GM21576 (cell line): ENCODE measurements around the gene MACROH2A2.
"Not testable (repeated sequence)": the region's sequence is repeated elsewhere in the genome, so short reads cannot be mapped to it uniquely, and the experiment has no call there.

Experiments
- ATAC-seq: cut with Tn5 transposase; IDR thresholded peaks from one replicate; pipeline ENCODE4 v1.9.1; 2021; ENCODE audit warnings: mild to moderate bottlenecking, moderate library complexity; ENCODE audit not compliant: unreplicated experiment

MACROH2A2 gene

DNA sequence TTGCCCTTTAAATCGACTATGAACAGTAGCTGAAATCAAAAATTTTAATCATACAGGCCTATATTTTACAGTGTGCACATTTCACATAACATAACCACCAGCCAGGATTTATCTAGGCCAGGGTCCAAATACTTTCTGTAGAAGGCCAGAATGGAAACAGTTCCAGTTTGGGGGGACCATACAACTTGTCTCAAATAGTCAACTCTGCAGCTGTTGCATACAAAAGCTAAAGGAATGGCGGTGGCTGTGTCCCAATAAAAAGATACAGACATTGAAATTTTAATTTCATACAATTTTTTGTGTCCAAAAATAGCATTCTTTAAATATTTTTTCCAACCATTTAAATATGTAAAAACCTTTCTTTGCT lies 94.6 kb downstream of the MACROH2A2 start:
- ATAC-seq, result no peak

DNA sequence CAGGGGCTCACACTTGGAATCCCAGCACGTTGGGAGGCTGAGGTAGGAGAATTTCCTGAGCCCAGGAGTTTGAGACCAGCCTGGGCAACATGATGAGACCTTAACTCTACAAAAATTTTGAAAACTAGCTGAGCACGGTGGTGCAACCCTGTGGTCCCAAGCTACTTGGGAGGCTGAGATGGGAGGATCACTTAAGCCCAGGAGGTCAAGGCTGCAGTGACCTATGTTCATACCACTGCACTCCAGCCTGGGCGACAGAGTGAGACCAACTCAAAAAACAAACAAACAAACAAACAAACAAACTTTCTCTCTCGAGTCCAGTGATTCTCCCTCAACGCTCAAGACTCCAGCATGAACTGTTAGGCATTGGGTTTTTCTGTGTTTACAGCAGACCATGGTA lies 95.9 kb downstream of the MACROH2A2 start:
- ATAC-seq, result no peak

DNA sequence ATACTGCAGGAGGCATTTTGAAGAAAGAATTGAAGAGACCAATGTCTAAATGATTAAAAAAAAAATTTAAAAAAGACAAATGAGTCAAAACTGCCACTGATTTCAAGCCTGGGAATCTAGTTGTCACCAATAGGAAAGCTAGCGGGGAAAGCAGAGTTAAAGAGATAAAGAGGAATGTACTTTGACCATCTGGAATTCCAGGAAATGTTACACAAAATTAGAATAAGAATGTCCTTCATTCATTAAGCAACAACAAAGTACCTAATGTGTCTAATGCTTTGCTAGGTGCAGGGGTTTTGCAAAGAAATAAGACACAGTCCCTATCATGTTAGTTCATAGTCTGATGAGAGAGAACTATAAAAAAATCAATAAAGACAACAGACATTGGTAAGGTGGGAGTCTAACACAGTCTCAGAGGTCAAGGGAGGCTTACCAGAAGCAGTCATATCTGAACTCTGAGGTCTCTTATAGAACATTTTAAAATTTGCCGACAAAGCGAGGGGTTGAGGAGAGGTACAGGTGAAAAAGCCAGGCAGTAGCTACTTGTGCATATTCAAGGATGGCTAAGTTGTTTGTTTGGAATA lies 102.7 kb downstream of the MACROH2A2 start:
- ATAC-seq, result no peak

DNA sequence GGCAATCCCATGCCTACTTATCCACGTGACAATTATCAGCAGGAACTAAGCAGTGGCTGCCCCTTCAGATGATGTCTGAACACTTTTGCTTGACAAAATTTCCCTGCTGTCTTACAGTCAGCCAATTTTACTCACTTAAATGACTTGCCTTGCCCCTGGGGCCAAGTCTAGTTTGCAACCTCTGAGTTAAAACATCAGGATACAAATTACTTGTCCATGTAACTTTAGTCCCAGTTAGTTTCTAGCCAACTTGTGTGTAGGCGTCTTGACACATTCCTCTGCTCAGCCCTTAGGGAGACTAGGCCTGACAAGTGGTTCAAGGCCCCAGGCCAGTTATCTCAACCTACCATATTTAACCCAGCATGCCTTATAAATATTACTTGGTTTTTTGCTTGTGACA lies 105.5 kb downstream of the MACROH2A2 start:
- ATAC-seq, result no peak

DNA sequence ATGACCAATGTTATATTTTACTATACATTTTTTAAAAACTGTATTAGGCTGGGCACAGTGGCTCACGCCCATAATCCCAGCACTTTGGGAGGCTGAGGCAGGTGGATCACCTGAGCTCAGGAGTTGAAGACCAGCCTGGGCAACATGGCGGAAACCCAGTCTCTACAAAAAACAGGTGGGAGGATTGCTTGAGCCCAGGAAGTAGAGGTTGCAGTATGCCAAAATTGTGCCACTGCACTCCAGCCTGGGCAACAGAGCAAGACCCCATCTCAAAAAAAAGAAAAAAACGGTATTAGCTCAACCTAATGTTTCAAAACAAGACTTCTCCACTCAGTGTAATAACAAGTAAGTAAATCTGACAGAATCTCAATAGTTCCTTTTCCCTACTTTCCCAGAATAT lies 106.7 kb downstream of the MACROH2A2 start:
- ATAC-seq, result not testable (repeated sequence)

DNA sequence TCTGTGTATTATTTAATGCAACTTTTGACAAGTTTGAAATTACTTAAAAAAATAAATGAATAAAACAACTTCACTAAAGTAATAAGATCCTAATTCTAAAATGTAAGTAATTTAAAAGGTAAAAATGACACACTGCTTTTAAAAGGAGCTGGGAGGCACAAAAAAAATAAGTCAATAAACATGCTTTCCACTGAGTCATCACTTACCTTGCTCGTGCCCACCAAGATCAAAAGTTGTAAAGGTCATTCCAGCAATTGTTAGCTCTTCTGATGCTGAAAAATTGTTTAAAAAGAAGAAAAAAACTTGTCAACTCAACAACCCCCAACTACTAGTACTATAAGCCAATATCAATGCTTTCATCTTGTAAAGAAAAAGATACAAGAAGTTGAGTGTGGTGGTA lies 108.2 kb downstream of the MACROH2A2 start:
- ATAC-seq, result no peak
